Fibroblast of villous mesenchyme (primary cell): Measurements from ENCODE around the gene STAP1. TPM values are rescaled to one million over a fixed set of nuclear protein-coding genes. Genes with fewer than 3 reads are reported as not detected.
A peak's percentile ranks its signal among the peaks of the same experiment; 100 is the strongest.

ENCODE experiments used
- DNase-seq: peaks from one replicate; pipeline ENCODE4 v3.0.0-alpha.2; 2010; ENCODE audit warnings: low read depth
- H3K4me3 ChIP-seq: 2 replicates; pipeline ENCODE4 v1.5.1; 2011; ENCODE audit warnings: low read depth, mild to moderate bottlenecking, low read length
- CTCF ChIP-seq: IDR thresholded peaks from 2 replicates; pipeline ENCODE4 v1.5.1; 2012; ENCODE audit warnings: low read depth, mild to moderate bottlenecking, low read length; ENCODE audit not compliant: insufficient read depth
- total RNA-seq: library from RNA; depleted of rRNA; stranded (reverse); fragments of >200 nt; gene quantifications from 2 replicates; pipeline ENCODE4 v1.2.3, GENCODE V29; 2012

The STAP1 gene
- total RNA-seq, 1 donor, result not detected

- no peak for TF ChIP-seq CTCF
- DNase-seq, result peak; percentile 47
Measured at GRCh38 chr4:67608027-67608426, 49.5 kb downstream of the STAP1 start.

GRCh38 chr4:67614186-67614585 is 55.7 kb downstream of the STAP1 start:
- no peak for TF ChIP-seq CTCF
- H3K4me3 ChIP-seq, result no peak overlapping the region
- DNase-seq, result no peak

More at GRCh38 chr4:67608027-67608426, 49.5 kb downstream of the STAP1 start:
- H3K4me3 ChIP-seq, result no peak overlapping the region

- DNase-seq, result no peak
- H3K4me3 ChIP-seq, result no peak overlapping the region
- no peak for TF ChIP-seq CTCF
Measured at GRCh38 chr4:67615119-67615518, 56.6 kb downstream of the STAP1 start.

- no peak for DNase-seq
- TF ChIP-seq CTCF, result no peak
- H3K4me3 ChIP-seq, result no peak overlapping the region
Measured at GRCh38 chr4:67616478-67616877, 58.0 kb downstream of the STAP1 start.

- no peak for DNase-seq
- no peak overlapping the region for H3K4me3 ChIP-seq
- no peak for TF ChIP-seq CTCF
Measured at GRCh38 chr4:67624939-67625338, 66.4 kb downstream of the STAP1 start.

- no peak overlapping the region for H3K4me3 ChIP-seq
- TF ChIP-seq CTCF, result no peak
- DNase-seq, result no peak
Measured at GRCh38 chr4:67632492-67632891, 74.0 kb downstream of the STAP1 start.

GRCh38 chr4:67634741-67635140 is 76.2 kb downstream of the STAP1 start:
- no peak overlapping the region for H3K4me3 ChIP-seq
- DNase-seq, result peak; percentile 64
- TF ChIP-seq CTCF, result no peak
